A549 (cell line): Measurements from ENCODE around the gene PCOLCE2. TPM values are rescaled to one million over a fixed set of nuclear protein-coding genes. Genes with fewer than 3 reads are reported as not detected.
A peak's percentile ranks its signal among the peaks of the same experiment; 100 is the strongest.

ENCODE experiments used
- ATAC-seq, 2 experiments: fragments of 200-7000 bp in 1 of 2; fragments of >200 bp in 1 of 2; cut with Nextera tagmentation in 1 of 2; cut with Tn5 transposase in 1 of 2; 3 replicates each; pipeline versions ENCODE4 v1.8.0 to v1.9.1; 2018 to 2020; ENCODE audit warnings: mild to moderate bottlenecking in 1 of 2, moderate library complexity in 1 of 2
- CTCF ChIA-PET: fragments of 300-600 bp; sonication (Branson Sonifier 250); formaldehyde crosslinking; extraction: SDS; loops from one replicate; lab custom pipeline; 2021; ENCODE audit warnings: antibody characterized with exemption, inconsistent platforms; lab: Yijun Ruan, JAX
- POLR2A ChIA-PET: fragments of 350-600 bp; formaldehyde crosslinking; extraction: SDS; loops from one replicate; lab custom pipeline; 2021; ENCODE audit warnings: antibody characterized with exemption, inconsistent platforms; lab: Yijun Ruan, JAX
- DNase-seq, 2 experiments: peaks; one replicate each; pipeline versions ENCODE4 v3.0.0 to v3.0.0-alpha.2; 2011 to 2016; ENCODE audit warnings: low read depth in 1 of 2, low spot score in 1 of 2
- FAIRE-seq: peaks from 2 replicates; lab custom pipeline; 2011; peaks lifted over from hg19 to GRCh38; lab: Jason Lieb, UNC
- H3K27ac ChIP-seq, 2 experiments: fragments of >200 bp; sonication (Bioruptor Twin); formaldehyde crosslinking; 3 replicates each; pipeline ENCODE4 v1.5.1; 2016 to 2017
- H3K4me1 ChIP-seq: fragments of >200 bp; sonication (Bioruptor Twin); formaldehyde crosslinking; 3 replicates; pipeline ENCODE4 v1.6.1; 2016
- H3K4me2 ChIP-seq: fragments of >200 bp; sonication (Bioruptor Twin); formaldehyde crosslinking; 3 replicates; pipeline ENCODE4 v1.6.1; 2016
- H3K4me3 ChIP-seq: fragments of >200 bp; sonication (Bioruptor Twin); formaldehyde crosslinking; 3 replicates; pipeline ENCODE4 v1.5.1; 2016
- H3K9me3 ChIP-seq: fragments of >200 bp; sonication (Bioruptor Twin); formaldehyde crosslinking; 3 replicates; pipeline ENCODE4 v1.6.1; 2016
- CBX2 ChIP-seq: fragments of 200-600 bp; sonication (generic); IDR thresholded peaks from 2 replicates; pipeline ENCODE4 v1.6.1; 2016; ENCODE audit warnings: low read depth, mild to moderate bottlenecking, borderline replicate concordance
- CEBPB ChIP-seq, 2 experiments: fragments of >200 bp in 1 of 2; sonication (Bioruptor Twin) in 1 of 2; formaldehyde crosslinking in 1 of 2; IDR thresholded peaks; 2 replicates each; pipeline ENCODE4 v1.6.1; 2012 to 2016
- E2F6 ChIP-seq: IDR thresholded peaks from 2 replicates; pipeline ENCODE4 v1.6.1; 2012; ENCODE audit warnings: low read depth, borderline replicate concordance
- EP300 ChIP-seq, 2 experiments: fragments of >200 bp; sonication (Bioruptor Twin); formaldehyde crosslinking; IDR thresholded peaks; 2 replicates in 1 of 2; 3 replicates in 1 of 2; pipeline ENCODE4 v1.6.1; 2016 to 2017
- FOXS1 ChIP-seq: fragments of 250-450 bp; sonication (Bioruptor Pico); IDR thresholded peaks from 2 replicates; pipeline ENCODE4 v1.5.0; 2020; ENCODE audit warnings: mild to moderate bottlenecking, moderate library complexity
- GATA3 ChIP-seq: IDR thresholded peaks from 2 replicates; pipeline ENCODE4 v1.6.1; 2012; ENCODE audit warnings: borderline replicate concordance
- HDAC2 ChIP-seq: fragments of 200-600 bp; sonication (generic); IDR thresholded peaks from 2 replicates; pipeline ENCODE4 v1.6.1; 2016
- HES2 ChIP-seq: fragments of >200 bp; sonication (Bioruptor Twin); formaldehyde crosslinking; IDR thresholded peaks from 2 replicates; pipeline ENCODE4 v1.6.1; 2016
- HEYL ChIP-seq: fragments of 250-450 bp; sonication (Bioruptor Pico); IDR thresholded peaks from 2 replicates; pipeline ENCODE4 v1.8.0; 2021; ENCODE audit warnings: mild to moderate bottlenecking, moderate library complexity
- KDM1A ChIP-seq: fragments of 200-600 bp; sonication (generic); IDR thresholded peaks from 2 replicates; pipeline ENCODE4 v1.6.1; 2016; ENCODE audit warnings: low read depth, mild to moderate bottlenecking
- MAZ ChIP-seq: fragments of 150-350 bp; IDR thresholded peaks from 2 replicates; pipeline ENCODE4 v1.6.1; 2014; ENCODE audit warnings: antibody characterized with exemption, low read depth, low read length, borderline replicate concordance
- MYC ChIP-seq: IDR thresholded peaks from 2 replicates; pipeline ENCODE4 v1.6.1; 2012; ENCODE audit warnings: mild to moderate bottlenecking, inconsistent platforms, low read length, improper control_type of control experiment, borderline replicate concordance
- NR3C1 ChIP-seq: fragments of >200 bp; sonication (Bioruptor Twin); formaldehyde crosslinking; IDR thresholded peaks from 3 replicates; pipeline ENCODE4 v1.6.1; 2017
- POLR2A ChIP-seq: IDR thresholded peaks from 2 replicates; pipeline ENCODE4 v1.6.1; 2012; ENCODE audit warnings: mild to moderate bottlenecking, low read length
- POLR2AphosphoS2 ChIP-seq: conservative IDR thresholded peaks from 2 replicates; pipeline ENCODE4 v1.6.1; 2012; ENCODE audit warnings: low read length, improper control_type of control experiment, inconsistent platforms
- RAD21 ChIP-seq, 2 experiments: fragments of >200 bp in 1 of 2; sonication (Bioruptor Twin) in 1 of 2; formaldehyde crosslinking in 1 of 2; IDR thresholded peaks in 1 of 2; conservative IDR thresholded peaks in 1 of 2; 2 replicates in 1 of 2; 3 replicates in 1 of 2; pipeline ENCODE4 v1.6.1; 2012 to 2018; ENCODE audit warnings: inconsistent platforms in 1 of 2
- REST ChIP-seq: fragments of 200-600 bp; sonication (generic); IDR thresholded peaks from 2 replicates; pipeline ENCODE4 v1.6.1; 2016; ENCODE audit warnings: antibody characterized with exemption, mild to moderate bottlenecking, moderate library complexity
- RFX5 ChIP-seq: fragments of 450-650 bp; IDR thresholded peaks from 2 replicates; pipeline ENCODE4 v1.7.1; 2014; ENCODE audit warnings: antibody characterized with exemption, mild to moderate bottlenecking, moderate library complexity
- RNF2 ChIP-seq: fragments of 200-600 bp; sonication (generic); IDR thresholded peaks from 2 replicates; pipeline ENCODE4 v1.6.1; 2016; ENCODE audit warnings: low read depth, mild to moderate bottlenecking, antibody characterized with exemption, moderate library complexity, borderline replicate concordance
- SMC3 ChIP-seq: fragments of >200 bp; sonication (Bioruptor Twin); formaldehyde crosslinking; IDR thresholded peaks from 3 replicates; pipeline ENCODE4 v1.6.1; 2018; ENCODE audit warnings: inconsistent platforms
- TFCP2L1 ChIP-seq: fragments of 250-450 bp; sonication (Bioruptor Pico); IDR thresholded peaks from 2 replicates; pipeline ENCODE4 v1.5.0; 2021; ENCODE audit warnings: mild to moderate bottlenecking
- ZC3H11A ChIP-seq: fragments of 450-650 bp; IDR thresholded peaks from 2 replicates; pipeline ENCODE4 v1.6.1; 2014; ENCODE audit warnings: antibody characterized with exemption, mild to moderate bottlenecking
- ZFP36 ChIP-seq: fragments of 450-650 bp; IDR thresholded peaks from 2 replicates; pipeline ENCODE4 v1.6.1; 2014; ENCODE audit warnings: borderline replicate concordance; ENCODE audit not compliant: partially characterized antibody
- ZNF302 ChIP-seq: fragments of 250-450 bp; sonication (Bioruptor Pico); IDR thresholded peaks from 2 replicates; pipeline ENCODE4 v1.9.0; 2021; ENCODE audit warnings: inconsistent platforms, mild to moderate bottlenecking, moderate library complexity
- ZSCAN20 ChIP-seq: fragments of 250-450 bp; sonication (Bioruptor Pico); IDR thresholded peaks from 2 replicates; pipeline ENCODE4 v1.8.0; 2022; ENCODE audit warnings: mild to moderate bottlenecking, moderate library complexity
- WGBS: methylation state at CpG from one replicate; pipeline ENCODE4 v1.1.6; 2017; ENCODE audit errors: missing lambda C conversion rate; 5-methylcytosine and 5-hydroxymethylcytosine counted together
- polyA plus RNA-seq, 4 experiments: library from polyadenylated mRNA; depleted of rRNA in 3 of 4; stranded (reverse); fragments of >200 nt; fragmentation: RNase III in 1 of 4; extraction: RNeasy Plus Mini Kit Qiagen cat#74134 plus additional on column Dnase treatment in 1 of 4; gene quantifications; 2 replicates in 3 of 4; 3 replicates in 1 of 4; pipeline ENCODE4 v1.2.3, GENCODE V29; 2011 to 2017
- TF ChIP-seq, protein P1 (sequence below): fragments of >200 bp; sonication (Bioruptor Twin); formaldehyde crosslinking; IDR thresholded peaks from 3 replicates; pipeline ENCODE4 v1.5.1; 2016

PCOLCE2 gene
- polyA plus RNA-seq, 2 of the 4 experiments (the other 2 are of a cell fraction): 41.0 to 43.9 TPM

DNA sequence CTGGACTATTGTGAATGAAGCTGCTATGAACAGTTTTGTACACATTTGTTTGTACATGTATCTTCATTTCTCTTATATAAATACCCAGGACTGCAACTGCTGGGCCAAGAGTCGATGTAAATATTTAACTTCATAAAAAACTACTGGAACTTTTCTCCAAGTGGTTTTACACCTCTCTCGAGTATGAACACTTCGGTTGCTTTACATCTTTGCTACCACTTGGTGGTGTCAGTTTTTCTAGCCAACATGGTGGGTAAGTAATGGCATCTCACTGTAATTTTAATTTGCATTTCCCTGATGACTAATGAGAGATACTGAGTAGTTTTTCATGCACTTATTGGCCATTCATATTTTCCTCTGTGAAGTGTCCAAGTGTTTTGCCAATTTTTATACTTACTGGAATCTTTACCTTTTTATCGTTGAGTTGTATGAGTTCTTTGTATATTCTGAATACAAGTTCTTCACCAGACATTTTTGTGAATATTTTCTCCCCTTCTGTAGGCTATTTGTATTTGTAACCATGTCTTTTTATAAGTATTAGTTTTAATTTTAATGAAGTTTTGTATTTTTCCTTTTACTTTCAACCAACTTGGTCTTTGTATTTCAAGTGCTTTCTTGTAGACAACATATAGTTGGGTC is 44.4 kb downstream of the PCOLCE2 start:
- 0 out of 3 replicates have a peak, but pooled peaks cover 4% of the 10 kb centered on the region for H3K4me1 ChIP-seq
- no peak overlapping the region for H3K4me3 ChIP-seq
- H3K4me2 ChIP-seq: no peak overlapping the region
- no peak overlapping the region for H3K27ac ChIP-seq
- peak; percentile 39 for FAIRE-seq
- H3K9me3 ChIP-seq: no peaks in the 10 kb centered on the region
- ATAC-seq: peak; percentile 47 to 82; a peak in 4 of 6 replicates
- ChIA-PET POLR2A (no interaction called here), CTCF (interaction anchor here (0.6 to 3.6 kb wide), 7 partner anchors 12 to 147 kb away, joined by 3 to 25 read pairs (median 3); no protein-coding TSS in a partner anchor)
- WGBS: 31% methylated on average over 4 of the region's 4 CpGs
- TF ChIP-seq RAD21 (conservative IDR thresholded peaks at IDR 0.05 in 1 of 2, IDR thresholded peaks at IDR 0.05 in 1 of 2) (peak; percentile 43 to 48; a peak in 4 of 5 replicates), ZNF302 (CRISPR knock-in tag) (no peak), HES2 (no peak), CEBPB (IDR thresholded peaks at IDR 0.05) (no peak), REST (no peak), SMC3 (peak; percentile 48; the same call in 1 of the 3 replicates), CBX2 (no peak)
- TF ChIP-seq, protein P1, sequence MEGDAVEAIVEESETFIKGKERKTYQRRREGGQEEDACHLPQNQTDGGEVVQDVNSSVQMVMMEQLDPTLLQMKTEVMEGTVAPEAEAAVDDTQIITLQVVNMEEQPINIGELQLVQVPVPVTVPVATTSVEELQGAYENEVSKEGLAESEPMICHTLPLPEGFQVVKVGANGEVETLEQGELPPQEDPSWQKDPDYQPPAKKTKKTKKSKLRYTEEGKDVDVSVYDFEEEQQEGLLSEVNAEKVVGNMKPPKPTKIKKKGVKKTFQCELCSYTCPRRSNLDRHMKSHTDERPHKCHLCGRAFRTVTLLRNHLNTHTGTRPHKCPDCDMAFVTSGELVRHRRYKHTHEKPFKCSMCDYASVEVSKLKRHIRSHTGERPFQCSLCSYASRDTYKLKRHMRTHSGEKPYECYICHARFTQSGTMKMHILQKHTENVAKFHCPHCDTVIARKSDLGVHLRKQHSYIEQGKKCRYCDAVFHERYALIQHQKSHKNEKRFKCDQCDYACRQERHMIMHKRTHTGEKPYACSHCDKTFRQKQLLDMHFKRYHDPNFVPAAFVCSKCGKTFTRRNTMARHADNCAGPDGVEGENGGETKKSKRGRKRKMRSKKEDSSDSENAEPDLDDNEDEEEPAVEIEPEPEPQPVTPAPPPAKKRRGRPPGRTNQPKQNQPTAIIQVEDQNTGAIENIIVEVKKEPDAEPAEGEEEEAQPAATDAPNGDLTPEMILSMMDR: peak; percentile 50
- DNase-seq: peak; percentile 50 to 60

- no peak overlapping the region for H3K4me3 ChIP-seq
- POLR2A ChIA-PET: no interaction called here
- WGBS: 92% methylated on average over 2 of the region's 2 CpGs
- ATAC-seq: no peak
- no peak for FAIRE-seq
- no peak for TF ChIP-seq TFCP2L1 (CRISPR knock-in tag)
- TF ChIP-seq HEYL (CRISPR knock-in tag): no peak
- TF ChIP-seq ZFP36: no peak
- TF ChIP-seq RNF2: no peak
- TF ChIP-seq HDAC2: no peak
- no peak for TF ChIP-seq ZC3H11A
- no peak for TF ChIP-seq ZNF302 (CRISPR knock-in tag)
- no peak for TF ChIP-seq E2F6
- no peak for TF ChIP-seq FOXS1
- TF ChIP-seq KDM1A: no peak
- no peak for TF ChIP-seq POLR2AphosphoS2
- TF ChIP-seq NR3C1: no peak
- TF ChIP-seq MYC: no peak
- no peak for TF ChIP-seq POLR2A
- TF ChIP-seq ZSCAN20 (CRISPR knock-in tag): no peak
- no peak for TF ChIP-seq RFX5
- no peak for TF ChIP-seq GATA3
- TF ChIP-seq RAD21 (conservative IDR thresholded peaks at IDR 0.05 in 1 of 2, IDR thresholded peaks at IDR 0.05 in 1 of 2): no peak
- no peak for TF ChIP-seq EP300 (IDR thresholded peaks at IDR 0.05)
- no peak for TF ChIP-seq MAZ
- TF ChIP-seq, all 56 proteins: peak for 0
- no peak for DNase-seq
- Histone ChIP-seq H3K27ac (no peak overlapping the region), H3K4me1 (0 out of 3 replicates have a peak, but pooled peaks cover 3% of the 10 kb centered on the region), H3K9me3 (no peaks in the 10 kb centered on the region), H3K4me2 (no peak overlapping the region)
- CTCF ChIA-PET: interaction anchor here (0.8 to 4.7 kb wide), 5 partner anchors 12 to 154 kb away, joined by 3 to 39 read pairs (median 4); no protein-coding TSS in a partner anchor
Measured at GRCh38 chr3:142839831-142840230, 49.1 kb downstream of the PCOLCE2 start.
